ENCODE measurements around the gene SPATA7. TPM values are rescaled to one million over a fixed set of nuclear protein-coding genes. Genes with fewer than 3 reads are reported as not detected.

The SPATA7 gene
- total RNA-seq, 1 experiment from 2014 or later, result 5.3 TPM

- Histone ChIP-seq H3K9ac (ENCODE audit: extremely low read depth, insufficient read length, low read length) (no peak overlapping the region), H2BK120ac (ENCODE audit: low read depth, low read length, poor library complexity, severe bottlenecking) (no peak overlapping the region), H3K14ac (ENCODE audit: insufficient read depth, low read length) (no peak overlapping the region), H3K79me2 (ENCODE audit: insufficient read depth, low read length) (no peaks in the 10 kb centered on the region), H3K27ac (ENCODE audit: insufficient read length, low read depth, low read length) (no peak overlapping the region), H3K27me3 (ENCODE audit: insufficient read depth, low read length) (no peaks in the 10 kb centered on the region), H3K23ac (ENCODE audit: insufficient read length, low read depth, low read length) (no peak overlapping the region), H3T11ph (ENCODE audit: low read length) (no peak overlapping the region), H4K5ac (ENCODE audit: insufficient read length, low read depth, low read length) (no peak overlapping the region), H3K9me3 (ENCODE audit: control insufficient read depth, low read depth, low read length) (no peaks in the 10 kb centered on the region), H4K8ac (replicated peaks; ENCODE audit: insufficient read length, low read depth, low read length) (no peak overlapping the region), H2BK12ac (ENCODE audit: insufficient read length, low read depth, low read length) (no peak overlapping the region), H3K4me1 (ENCODE audit: insufficient read depth, low read length) (no peaks in the 10 kb centered on the region), H3K56ac (ENCODE audit: insufficient read length, low read depth, low read length) (no peak overlapping the region), H3K18ac (ENCODE audit: insufficient read length, low read depth, low read length) (no peak overlapping the region), H4K20me1 (ENCODE audit: control insufficient read depth, insufficient read depth, insufficient read length) (no peaks in the 10 kb centered on the region), H3K4me2 (ENCODE audit: insufficient read depth, insufficient read length, low read length) (no peak overlapping the region), H3K23me2 (ENCODE audit: insufficient read length, low read depth, low read length, poor library complexity, severe bottlenecking) (no peaks in the 10 kb centered on the region), H3K4ac (ENCODE audit: low read depth, low read length) (no peak overlapping the region), H3K79me1 (ENCODE audit: insufficient read depth, low read depth, low read length, poor library complexity, severe bottlenecking) (no peaks in the 10 kb centered on the region), H2BK15ac (ENCODE audit: low read depth, low read length) (no peak overlapping the region), H2AFZ (ENCODE audit: low read length) (no peak overlapping the region), H2AK5ac (ENCODE audit: insufficient read length, low read length) (no peak overlapping the region), H4K91ac (ENCODE audit: insufficient read length, low read depth, low read length) (no peak overlapping the region), H2BK20ac (ENCODE audit: low read depth, low read length, poor library complexity, severe bottlenecking) (no peak overlapping the region), H2BK5ac (ENCODE audit: insufficient read length, low read length) (no peak overlapping the region)
- Mint-ChIP-seq H3K36me3 (ENCODE audit: insufficient read depth in 1 of 3, low read depth in 3 of 3) (no peaks in the 10 kb centered on the region), H3K27ac (no peak overlapping the region), H3K9me3 (no peaks in the 10 kb centered on the region), H3K27me3 (ENCODE audit: low read depth) (no peaks in the 10 kb centered on the region; the same call in 1 of the 2 replicates), H3K4me3 (no peak overlapping the region), H3K4me1 (peaks cover 5 to 9% of the 10 kb centered on the region in 2 experiments)
- TF ChIP-seq CTCF (conservative IDR thresholded peaks at IDR 0.05), result no peak
- DNase-seq, result no peak
- no CpG with 5 or more reads among the region's 5 CpGs for WGBS (ENCODE audit: extremely low coverage, insufficient read length, low lambda C conversion rate)
Measured at GRCh38 chr14:88346048-88346639, 39.3 kb upstream of the SPATA7 start.

All from H9 (cell line).